K562 (cell line): Measurements from ENCODE around the gene ULBP2.

ENCODE experiments used
- CTCF ChIP-seq, 3 experiments: IDR thresholded peaks in 2 of 3; conservative IDR thresholded peaks in 1 of 3; 2 replicates each; pipeline ENCODE4 v1.5.1; 2011 to 2012; ENCODE audit warnings: low read length in 3 of 3, mild to moderate bottlenecking in 3 of 3, control low read depth in 2 of 3, improper control_type of control experiment in 1 of 3, inconsistent platforms in 1 of 3, low read depth in 1 of 3, mixed read lengths in 1 of 3, moderate library complexity in 1 of 3; ENCODE audit not compliant: insufficient read depth in 2 of 3
- E2F6 ChIP-seq, 2 experiments: IDR thresholded peaks; 2 replicates each; pipeline ENCODE4 v1.6.1; 2011; ENCODE audit warnings: borderline replicate concordance in 1 of 2, control low read depth in 1 of 2, low read depth in 1 of 2, low read length in 1 of 2, mild to moderate bottlenecking in 1 of 2, mixed read lengths in 1 of 2, moderate library complexity in 1 of 2; ENCODE audit not compliant: insufficient read depth in 1 of 2, insufficient read length in 1 of 2, poor library complexity in 1 of 2, severe bottlenecking in 1 of 2; ENCODE audit errors: extremely low read depth in 1 of 2
- EZH2 ChIP-seq: IDR thresholded peaks from 2 replicates; pipeline ENCODE4 v1.6.1; 2012; ENCODE audit warnings: low read depth, mild to moderate bottlenecking, inconsistent platforms, low read length, borderline replicate concordance
- FOXK2 ChIP-seq, 2 experiments: fragments of 450-650 bp; IDR thresholded peaks in 1 of 2; conservative IDR thresholded peaks in 1 of 2; 2 replicates each; pipeline ENCODE4 v1.6.1; 2016; ENCODE audit warnings: low read depth in 2 of 2, mild to moderate bottlenecking in 1 of 2
- HMG20A ChIP-seq: fragments of 450-650 bp; formaldehyde crosslinking; conservative IDR thresholded peaks from 2 replicates; pipeline ENCODE4 v1.4.0; 2020; ENCODE audit warnings: mild to moderate bottlenecking, mixed read lengths
- IRF1 ChIP-seq: sonication (generic); formaldehyde crosslinking; IDR thresholded peaks from 2 replicates; pipeline ENCODE4 v1.8.0; 2022; ENCODE audit warnings: missing genetic modification reagents, mild to moderate bottlenecking, borderline replicate concordance
- KLF13 ChIP-seq: fragments of 450-650 bp; IDR thresholded peaks from 2 replicates; pipeline ENCODE4 v1.6.1; 2016; ENCODE audit warnings: missing genetic modification characterization, low read depth, mild to moderate bottlenecking, missing compliant biosample characterization, moderate library complexity, borderline replicate concordance
- PCBP2 ChIP-seq: fragments of 200-400 bp; formaldehyde crosslinking; IDR thresholded peaks from 2 replicates; pipeline ENCODE4 v1.6.1; 2018; ENCODE audit warnings: low read length, low read depth, mild to moderate bottlenecking, moderate library complexity; ENCODE audit not compliant: poor library complexity, severe bottlenecking
- RCOR1 ChIP-seq, 2 experiments: IDR thresholded peaks; 2 replicates each; pipeline ENCODE4 v1.6.1; 2012; ENCODE audit warnings: low read depth in 2 of 2, low read length in 2 of 2, borderline replicate concordance in 1 of 2, improper control_type of control experiment in 1 of 2
- RNF219 ChIP-seq: fragments of 250-450 bp; sonication (Bioruptor Pico); IDR thresholded peaks from 2 replicates; pipeline ENCODE4 v1.5.0; 2022; ENCODE audit warnings: mild to moderate bottlenecking
- SP1 ChIP-seq: sonication (generic); formaldehyde crosslinking; IDR thresholded peaks from 2 replicates; pipeline ENCODE4 v1.8.1; 2022; ENCODE audit warnings: mild to moderate bottlenecking, missing genetic modification reagents
- TCF7L2 ChIP-seq: fragments of 150-350 bp; IDR thresholded peaks from 2 replicates; pipeline ENCODE4 v1.6.1; 2016; ENCODE audit warnings: low read depth, mild to moderate bottlenecking, low read length, moderate library complexity

DNA sequence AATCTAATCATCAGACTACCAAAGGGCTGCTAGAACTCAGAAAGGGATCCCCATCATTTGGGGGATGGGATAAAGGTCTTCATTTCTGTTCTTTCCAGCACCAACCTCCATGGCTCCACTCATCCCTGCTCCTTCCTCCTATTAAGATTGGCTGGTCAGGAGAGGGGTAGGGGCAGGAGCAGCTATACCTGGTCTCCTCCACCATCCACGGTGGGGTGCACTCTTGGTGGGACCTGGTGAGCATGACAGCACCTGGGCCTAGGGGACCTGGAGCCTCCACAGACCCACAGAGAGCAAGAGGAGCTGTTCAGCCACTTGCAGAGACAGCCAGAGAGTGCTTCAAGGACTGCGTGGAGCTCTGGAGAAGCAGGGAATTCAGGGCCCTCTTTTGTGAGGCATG is 6.1 kb upstream of the ULBP2 start:
- TF ChIP-seq KLF13 (tag) (no peak), FOXK2 (conservative IDR thresholded peaks at IDR 0.05 in 1 of 2, IDR thresholded peaks at IDR 0.05 in 1 of 2; ENCODE audit: low read depth in 2 of 2) (no peak), TCF7L2 (no peak), IRF1 (CRISPR knock-in tag) (no peak), E2F6 (IDR thresholded peaks at IDR 0.05; ENCODE audit: borderline replicate concordance in 1 of 2, extremely low read depth in 1 of 2, insufficient read depth in 1 of 2, insufficient read length in 1 of 2, low read depth in 1 of 2, low read length in 1 of 2, poor library complexity in 1 of 2, severe bottlenecking in 1 of 2) (no peak), SP1 (no peak), HMG20A (CRISPR knock-in tag) (no peak), RNF219 (CRISPR knock-in tag) (no peak), RCOR1 (IDR thresholded peaks at IDR 0.05; ENCODE audit: borderline replicate concordance in 1 of 2, low read depth in 2 of 2, low read length in 2 of 2) (no peak), PCBP2 (no peak), EZH2 (no peak), CTCF (IDR thresholded peaks at IDR 0.05 in 2 of 3, conservative IDR thresholded peaks at IDR 0.05 in 1 of 3; ENCODE audit: insufficient read depth in 2 of 3, low read depth in 1 of 3, low read length in 3 of 3) (no peak)
